Measurements from ENCODE around the gene KIF12. TPM values are rescaled to one million over a fixed set of nuclear protein-coding genes. Genes with fewer than 3 reads are reported as not detected.

KIF12 gene
- total RNA-seq, 1 donor from 2014 or later: 0.34 TPM

DNA sequence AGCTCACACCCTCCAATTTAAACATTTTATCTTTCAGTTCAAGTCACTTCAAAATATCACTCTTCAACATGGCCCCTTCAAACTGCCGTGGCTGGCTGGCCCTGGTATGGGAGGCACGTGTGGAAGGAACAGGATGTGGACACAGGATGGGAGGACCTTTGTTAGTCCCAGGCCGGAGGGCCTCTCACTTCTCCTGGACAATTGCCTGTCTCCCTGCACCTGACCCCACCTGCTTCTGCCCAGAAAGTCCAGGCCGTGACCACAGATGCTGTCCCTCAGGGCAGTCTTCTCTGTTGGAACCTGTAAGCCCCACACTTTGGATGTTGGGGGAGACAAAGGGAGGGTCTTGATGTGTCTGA, 40.4 kb downstream of the KIF12 start:
- Histone ChIP-seq H3K36me3 (ENCODE audit: insufficient read depth, low read length) (peaks cover 3% of the 10 kb centered on the region), H3K9me3 (ENCODE audit: insufficient read depth, low read depth, low read length) (no peaks in the 10 kb centered on the region), H4K20me1 (ENCODE audit: insufficient read depth, low read length) (peaks cover 4% of the 10 kb centered on the region), H3K27ac (ENCODE audit: low read depth, low read length) (no peak overlapping the region), H3K27me3 (ENCODE audit: insufficient read depth, low read length) (peaks cover 2% of the 10 kb centered on the region), H2AFZ (ENCODE audit: low read depth, low read length) (no peak overlapping the region), H3K4me3 (ENCODE audit: insufficient read depth, low read depth, low read length) (no peak overlapping the region), H3K79me2 (ENCODE audit: insufficient read depth, low read length) (no peaks in the 10 kb centered on the region), H3K4me2 (ENCODE audit: low read length) (no peak overlapping the region), H3K9ac (ENCODE audit: low read length) (no peak overlapping the region), H3K4me1 (ENCODE audit: insufficient read depth, low read length) (no peaks in the 10 kb centered on the region)
- H3K27ac Mint-ChIP-seq (ENCODE audit: unreplicated experiment): no peak overlapping the region
- FAIRE-seq: no peak
- no peak for DNase-seq (ENCODE audit: low read depth)
- no peaks in the 10 kb centered on the region for H3K4me1 Mint-ChIP-seq (ENCODE audit: low read depth, unreplicated experiment)
- H3K36me3 Mint-ChIP-seq (ENCODE audit: low read depth, unreplicated experiment): peaks cover 15% of the 10 kb centered on the region
- peaks cover 15% of the 10 kb centered on the region for H3K27me3 Mint-ChIP-seq (ENCODE audit: low read depth, unreplicated experiment)
- no peak overlapping the region for H3K4me3 Mint-ChIP-seq (ENCODE audit: unreplicated experiment)
- no peak for TF ChIP-seq EZH2 (IDR thresholded peaks at IDR 0.05; ENCODE audit: insufficient read depth, low read length)
- peaks cover 4% of the 10 kb centered on the region for H3K9me3 Mint-ChIP-seq (ENCODE audit: unreplicated experiment)

DNA sequence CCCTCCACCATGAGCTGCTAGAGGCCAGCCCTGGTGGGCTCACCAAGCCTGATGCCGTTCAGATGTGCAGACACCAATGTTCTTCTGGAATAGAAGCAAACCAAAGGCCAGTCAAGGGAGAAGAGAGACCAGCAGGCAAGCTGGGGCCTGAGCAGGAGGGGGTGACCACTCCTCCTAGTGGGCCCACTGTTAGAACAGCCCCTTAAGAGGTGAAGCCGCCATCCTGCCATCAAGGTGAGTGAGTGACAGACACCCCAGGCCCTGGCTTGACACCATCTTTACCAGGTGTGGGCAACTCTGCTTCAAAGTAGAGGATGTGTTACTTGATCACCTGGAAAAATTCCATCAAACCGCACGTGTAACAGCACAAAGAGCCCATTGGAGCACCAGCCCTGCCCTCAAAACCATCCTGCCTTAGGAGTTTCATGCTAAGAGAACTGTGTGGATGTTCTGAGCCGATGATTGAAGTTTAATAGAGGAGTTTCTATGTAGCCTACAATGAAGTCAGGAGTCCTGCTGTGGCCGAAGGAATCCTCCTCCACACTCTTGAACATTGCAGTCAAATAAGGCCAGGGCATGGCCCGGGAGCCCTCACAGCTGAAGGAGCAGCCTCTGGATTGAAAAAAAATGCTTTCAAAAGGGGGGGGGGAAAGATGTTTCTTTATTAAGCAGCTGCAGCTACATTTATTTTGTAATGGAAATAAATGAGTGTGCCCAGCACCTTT, 41.8 kb downstream of the KIF12 start:
- H3K9me3 ChIP-seq (ENCODE audit: insufficient read depth, low read depth, low read length): no peaks in the 10 kb centered on the region
- no peak overlapping the region for H3K27ac Mint-ChIP-seq (ENCODE audit: unreplicated experiment)
- no peaks in the 10 kb centered on the region for H3K4me1 Mint-ChIP-seq (ENCODE audit: low read depth, unreplicated experiment)
- H3K9ac ChIP-seq (ENCODE audit: low read length): no peak overlapping the region
- H3K79me2 ChIP-seq (ENCODE audit: insufficient read depth, low read length): no peaks in the 10 kb centered on the region
- FAIRE-seq (no peak), DNase-seq (ENCODE audit: low read depth) (no peak)
- TF ChIP-seq EZH2 (IDR thresholded peaks at IDR 0.05; ENCODE audit: insufficient read depth, low read length): no peak
- TF ChIP-seq, protein P1, sequence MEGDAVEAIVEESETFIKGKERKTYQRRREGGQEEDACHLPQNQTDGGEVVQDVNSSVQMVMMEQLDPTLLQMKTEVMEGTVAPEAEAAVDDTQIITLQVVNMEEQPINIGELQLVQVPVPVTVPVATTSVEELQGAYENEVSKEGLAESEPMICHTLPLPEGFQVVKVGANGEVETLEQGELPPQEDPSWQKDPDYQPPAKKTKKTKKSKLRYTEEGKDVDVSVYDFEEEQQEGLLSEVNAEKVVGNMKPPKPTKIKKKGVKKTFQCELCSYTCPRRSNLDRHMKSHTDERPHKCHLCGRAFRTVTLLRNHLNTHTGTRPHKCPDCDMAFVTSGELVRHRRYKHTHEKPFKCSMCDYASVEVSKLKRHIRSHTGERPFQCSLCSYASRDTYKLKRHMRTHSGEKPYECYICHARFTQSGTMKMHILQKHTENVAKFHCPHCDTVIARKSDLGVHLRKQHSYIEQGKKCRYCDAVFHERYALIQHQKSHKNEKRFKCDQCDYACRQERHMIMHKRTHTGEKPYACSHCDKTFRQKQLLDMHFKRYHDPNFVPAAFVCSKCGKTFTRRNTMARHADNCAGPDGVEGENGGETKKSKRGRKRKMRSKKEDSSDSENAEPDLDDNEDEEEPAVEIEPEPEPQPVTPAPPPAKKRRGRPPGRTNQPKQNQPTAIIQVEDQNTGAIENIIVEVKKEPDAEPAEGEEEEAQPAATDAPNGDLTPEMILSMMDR (IDR thresholded peaks at IDR 0.05; ENCODE audit: insufficient read depth, low read depth, low read length): no peak
- no peaks in the 10 kb centered on the region for H3K4me1 ChIP-seq (ENCODE audit: insufficient read depth, low read length)
- no peaks in the 10 kb centered on the region for H3K27me3 ChIP-seq (ENCODE audit: insufficient read depth, low read length)
- peaks cover 2% of the 10 kb centered on the region for H3K9me3 Mint-ChIP-seq (ENCODE audit: unreplicated experiment)
- no peak overlapping the region for H3K4me3 Mint-ChIP-seq (ENCODE audit: unreplicated experiment)
- no peak overlapping the region for H3K4me3 ChIP-seq (ENCODE audit: insufficient read depth, low read depth, low read length)
- no peak overlapping the region for H3K4me2 ChIP-seq (ENCODE audit: low read length)
- peaks cover 4% of the 10 kb centered on the region for H4K20me1 ChIP-seq (ENCODE audit: insufficient read depth, low read length)
- H3K27me3 Mint-ChIP-seq (ENCODE audit: low read depth, unreplicated experiment): peaks cover 9% of the 10 kb centered on the region
- H2AFZ ChIP-seq (ENCODE audit: low read depth, low read length): no peak overlapping the region
- H3K36me3 ChIP-seq (ENCODE audit: insufficient read depth, low read length): peaks cover 6% of the 10 kb centered on the region
- H3K27ac ChIP-seq (ENCODE audit: low read depth, low read length): no peak overlapping the region
- peaks cover 25% of the 10 kb centered on the region for H3K36me3 Mint-ChIP-seq (ENCODE audit: low read depth, unreplicated experiment)

DNA sequence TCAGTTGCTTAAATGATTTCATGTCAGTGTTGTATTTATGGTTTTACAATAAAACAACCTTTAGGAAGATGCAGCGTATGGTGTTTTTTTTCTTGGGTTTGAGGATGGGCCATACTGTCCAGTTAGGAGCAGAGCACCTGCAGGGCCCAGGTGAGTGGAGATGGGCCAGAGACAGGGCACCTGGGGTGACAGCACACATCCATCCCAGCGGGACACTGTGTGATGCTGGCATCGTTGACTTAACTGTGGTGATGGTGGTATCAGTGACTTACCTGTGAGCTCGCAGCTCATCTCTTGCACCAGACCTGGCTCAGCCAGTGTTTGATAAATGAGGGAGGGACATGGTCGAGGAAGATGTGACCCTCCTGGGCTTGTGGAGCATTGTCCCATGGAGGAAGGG, 42.6 kb downstream of the KIF12 start:
- Mint-ChIP-seq H3K36me3 (ENCODE audit: low read depth, unreplicated experiment) (peaks cover 33% of the 10 kb centered on the region), H3K27me3 (ENCODE audit: low read depth, unreplicated experiment) (peaks cover 3% of the 10 kb centered on the region), H3K27ac (ENCODE audit: unreplicated experiment) (no peak overlapping the region), H3K9me3 (ENCODE audit: unreplicated experiment) (no peaks in the 10 kb centered on the region), H3K4me3 (ENCODE audit: unreplicated experiment) (no peak overlapping the region), H3K4me1 (ENCODE audit: low read depth, unreplicated experiment) (no peaks in the 10 kb centered on the region)
- no peaks in the 10 kb centered on the region for H3K4me1 ChIP-seq (ENCODE audit: insufficient read depth, low read length)
- TF ChIP-seq EZH2 (IDR thresholded peaks at IDR 0.05; ENCODE audit: insufficient read depth, low read length): no peak
- TF ChIP-seq, protein P1 (IDR thresholded peaks at IDR 0.05; ENCODE audit: insufficient read depth, low read depth, low read length): no peak
- H2AFZ ChIP-seq (ENCODE audit: low read depth, low read length): no peak overlapping the region
- no peaks in the 10 kb centered on the region for H3K79me2 ChIP-seq (ENCODE audit: insufficient read depth, low read length)
- H4K20me1 ChIP-seq (ENCODE audit: insufficient read depth, low read length): peaks cover 4% of the 10 kb centered on the region
- H3K27ac ChIP-seq (ENCODE audit: low read depth, low read length): no peak overlapping the region
- no peak overlapping the region for H3K4me2 ChIP-seq (ENCODE audit: low read length)
- no peaks in the 10 kb centered on the region for H3K9me3 ChIP-seq (ENCODE audit: insufficient read depth, low read depth, low read length)
- FAIRE-seq (no peak), DNase-seq (ENCODE audit: low read depth) (no peak)
- H3K27me3 ChIP-seq (ENCODE audit: insufficient read depth, low read length): no peaks in the 10 kb centered on the region
- H3K9ac ChIP-seq (ENCODE audit: low read length): no peak overlapping the region
- H3K36me3 ChIP-seq (ENCODE audit: insufficient read depth, low read length): peaks cover 8% of the 10 kb centered on the region
- H3K4me3 ChIP-seq (ENCODE audit: insufficient read depth, low read depth, low read length): no peak overlapping the region

All from astrocyte (in vitro differentiated cells and primary cell).